HG02588 (cell line): ENCODE results near the gene ADAM29.
"Not testable (repeated sequence)": the region's sequence is repeated elsewhere in the genome, so short reads cannot be mapped to it uniquely, and the experiment has no call there.

ENCODE experiments used
- ATAC-seq: cut with Tn5 transposase; IDR thresholded peaks from one replicate; pipeline ENCODE4 v1.9.1; 2021; ENCODE audit warnings: mild to moderate bottlenecking, moderate library complexity; ENCODE audit not compliant: unreplicated experiment

ADAM29 gene

DNA sequence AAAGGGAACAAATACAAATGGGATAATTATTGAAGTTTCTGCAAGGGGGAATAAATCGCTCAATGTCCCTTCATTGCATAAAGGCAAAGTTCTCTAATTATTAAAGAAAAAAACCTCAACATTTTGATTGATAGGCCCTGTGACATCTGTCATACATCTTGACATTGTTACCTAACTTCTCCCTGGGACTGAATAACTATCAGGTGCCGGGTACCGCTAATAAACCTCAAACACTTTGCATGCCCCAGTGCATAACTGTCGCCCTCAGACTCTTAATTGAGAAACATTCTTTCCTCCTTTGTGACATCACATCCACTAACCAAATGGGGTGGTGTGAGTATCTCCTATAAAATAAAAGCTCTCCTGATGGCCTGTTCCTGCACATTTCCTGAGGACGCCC lies at the start of gene ADAM29:
Gene ADAM29, plus strand, starts transcription at position 301 of the 400 bp plus-strand sequence. CDS start 57,168 bp downstream, outside the sequence.
- no peak for ATAC-seq

- ATAC-seq, result no peak
These were observed 48.8 kb upstream of the ADAM29 start for GRCh38 chr4:174869339-174869738.

GRCh38 chr4:174870311-174870710 lies 47.8 kb upstream of the ADAM29 start:
- no peak for ATAC-seq

DNA sequence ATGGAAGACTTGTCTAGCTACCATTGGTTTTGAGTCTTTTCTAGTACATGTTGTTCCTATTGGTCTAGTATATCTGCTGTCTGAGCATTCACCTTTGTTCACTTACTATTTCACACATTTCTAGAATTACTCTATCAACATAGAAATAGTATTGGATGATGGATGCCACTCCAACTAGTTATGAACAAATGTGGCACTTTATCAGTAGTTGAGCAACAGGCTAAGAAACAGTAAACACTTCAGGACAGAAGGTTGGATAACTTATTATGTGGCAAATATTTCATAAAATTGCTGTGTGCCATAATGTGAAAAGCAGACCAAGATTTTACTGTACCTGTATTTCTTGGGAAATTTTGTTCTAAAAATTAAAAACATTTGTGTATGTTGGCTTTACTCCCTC lies 46.8 kb upstream of the ADAM29 start:
- no peak for ATAC-seq

GRCh38 chr4:174873146-174873545 lies 45.0 kb upstream of the ADAM29 start:
- ATAC-seq, result not testable (repeated sequence)

- no peak for ATAC-seq
These were observed 44.2 kb upstream of the ADAM29 start for GRCh38 chr4:174873931-174874330.

GRCh38 chr4:174874898-174875297 lies 43.3 kb upstream of the ADAM29 start:
- ATAC-seq, result no peak

- ATAC-seq, result no peak
These were observed 38.2 kb upstream of the ADAM29 start for GRCh38 chr4:174880001-174880400.

DNA sequence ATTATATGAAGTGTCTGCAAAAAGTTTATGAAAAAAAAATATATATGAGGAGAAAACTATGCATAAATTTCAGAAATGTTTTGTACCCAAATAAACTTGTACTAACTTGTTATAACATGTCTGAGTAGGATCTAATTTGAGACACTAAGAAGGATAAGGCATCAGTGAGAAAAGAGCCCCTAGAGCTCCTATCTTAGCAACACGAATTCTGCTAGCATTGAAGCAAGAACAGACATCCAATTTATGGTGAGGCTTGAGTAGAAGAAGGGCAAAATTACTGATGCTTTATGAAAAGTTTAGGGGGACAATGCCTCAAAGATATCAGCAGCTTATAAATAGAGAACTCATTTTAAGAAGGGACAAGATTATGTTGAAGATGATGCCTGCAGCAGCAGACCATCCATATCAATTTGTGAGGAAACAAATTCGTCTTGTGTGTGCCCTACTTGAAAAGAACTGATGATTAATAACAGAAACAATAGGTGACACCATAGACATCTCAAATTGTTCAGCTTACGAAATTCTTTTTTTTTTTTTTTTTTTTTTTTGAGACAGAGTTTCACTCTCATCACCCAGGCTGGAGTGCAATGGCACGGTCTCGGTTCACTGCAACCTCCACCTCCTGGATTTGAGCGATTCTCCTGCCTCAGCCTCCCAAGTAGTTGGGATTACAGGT lies 35.7 kb upstream of the ADAM29 start:
- no peak for ATAC-seq

DNA sequence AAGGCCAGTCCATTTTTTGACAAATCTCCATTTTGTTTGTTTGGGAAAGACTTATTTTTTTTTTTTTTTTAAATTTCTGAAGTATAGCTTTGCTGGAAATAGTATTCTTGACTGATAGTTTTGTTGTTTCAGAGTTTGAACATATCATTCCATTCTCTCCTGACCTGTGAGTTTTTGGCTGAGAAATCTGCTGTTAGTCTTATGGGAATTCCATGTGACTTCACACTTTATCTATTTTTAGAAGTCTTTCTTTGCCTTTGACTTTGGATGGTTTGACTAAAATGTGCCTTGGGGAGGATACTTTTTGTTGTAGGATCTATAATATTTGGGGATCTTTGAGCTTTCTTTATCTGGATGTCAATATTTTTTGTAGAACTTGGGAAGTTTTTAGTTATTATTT lies 10.7 kb upstream of the ADAM29 start:
- ATAC-seq, result no peak

- no peak for ATAC-seq
These were observed 7.9 kb upstream of the ADAM29 start for GRCh38 chr4:174910271-174910670.

DNA sequence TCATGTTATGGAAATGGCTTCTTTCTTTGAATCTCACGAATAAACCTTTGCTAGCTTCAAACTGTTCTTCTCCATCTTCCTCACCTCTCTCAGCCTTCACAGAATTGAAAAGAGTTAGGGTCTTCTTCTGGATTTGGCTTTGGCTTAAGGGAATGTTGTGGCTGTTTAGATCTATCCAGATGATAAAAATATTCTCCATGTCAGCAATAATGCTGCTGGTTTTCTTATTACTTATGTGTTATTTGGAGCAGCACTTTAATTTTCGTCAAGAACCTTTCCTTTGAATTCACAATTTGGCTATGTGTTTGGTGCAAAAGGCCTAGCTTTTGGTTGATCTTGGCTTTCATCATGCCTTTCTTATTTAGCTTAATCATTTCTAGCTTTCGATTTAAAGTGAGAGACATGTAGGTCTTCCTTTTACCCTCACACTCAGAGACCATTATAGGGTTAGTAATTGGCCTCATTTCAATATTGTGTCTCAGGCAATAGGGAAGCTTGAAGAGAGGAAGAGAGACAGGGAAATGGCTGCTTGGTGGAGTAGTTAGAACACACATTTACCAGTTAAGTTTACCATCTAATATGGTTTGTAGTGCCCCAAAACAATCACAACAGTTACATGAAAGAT lies 5.1 kb upstream of the ADAM29 start:
- ATAC-seq, result no peak

- no peak for ATAC-seq
These were observed 1.8 kb downstream of the ADAM29 start for GRCh38 chr4:174919886-174920423.

DNA sequence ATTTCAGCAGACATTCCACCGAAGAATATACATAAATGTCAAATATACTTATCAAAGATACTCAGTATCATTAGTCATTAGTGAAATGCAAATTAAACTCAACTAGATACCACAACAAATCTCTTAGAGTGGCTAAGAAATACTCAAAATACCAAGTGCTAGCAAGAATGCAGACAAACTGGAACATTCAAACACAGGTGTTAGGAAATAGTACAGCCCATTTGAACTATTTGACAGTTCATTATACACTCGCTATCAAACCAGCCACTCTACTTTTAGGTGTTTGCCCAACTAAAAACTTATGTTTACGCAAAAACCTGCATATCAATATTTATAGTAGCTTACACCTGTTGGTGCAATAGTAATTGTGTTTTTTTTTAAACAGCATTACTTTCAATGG lies 8.8 kb downstream of the ADAM29 start:
- no peak for ATAC-seq

- no peak for ATAC-seq
These were observed 10.0 kb downstream of the ADAM29 start for GRCh38 chr4:174928174-174928573.

DNA sequence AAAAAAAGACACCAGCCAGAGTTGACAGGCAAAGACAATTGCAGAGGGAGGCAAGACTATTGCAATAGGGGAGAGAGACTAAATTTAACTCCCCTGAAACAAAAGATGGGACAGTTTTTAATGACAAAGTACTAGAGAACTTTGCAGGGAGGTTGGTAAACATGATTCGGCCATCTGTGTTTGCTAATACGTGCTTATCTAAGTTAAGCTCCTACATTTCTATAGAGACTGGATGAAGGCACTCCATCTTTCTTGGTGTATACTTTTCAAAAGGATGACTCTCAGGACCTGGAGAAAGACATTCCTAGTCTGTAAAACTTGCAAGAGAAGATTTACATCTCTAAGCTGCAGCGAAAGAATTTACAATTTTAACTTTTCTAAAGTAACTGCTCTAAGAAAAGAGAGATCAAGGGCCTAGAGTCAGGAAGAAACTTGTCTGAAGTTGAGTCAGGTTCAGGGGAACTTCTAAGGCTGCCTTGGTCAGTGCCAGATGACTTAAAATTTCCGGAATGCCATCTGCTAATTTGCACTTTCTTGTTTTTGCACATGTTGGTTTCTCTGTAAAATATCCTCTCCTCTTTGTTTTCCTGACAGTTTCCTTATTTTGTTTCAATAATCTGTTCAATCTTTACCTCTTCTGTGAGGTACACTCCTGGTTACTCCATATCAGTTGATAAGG lies 10.6 kb downstream of the ADAM29 start:
- ATAC-seq, result no peak

DNA sequence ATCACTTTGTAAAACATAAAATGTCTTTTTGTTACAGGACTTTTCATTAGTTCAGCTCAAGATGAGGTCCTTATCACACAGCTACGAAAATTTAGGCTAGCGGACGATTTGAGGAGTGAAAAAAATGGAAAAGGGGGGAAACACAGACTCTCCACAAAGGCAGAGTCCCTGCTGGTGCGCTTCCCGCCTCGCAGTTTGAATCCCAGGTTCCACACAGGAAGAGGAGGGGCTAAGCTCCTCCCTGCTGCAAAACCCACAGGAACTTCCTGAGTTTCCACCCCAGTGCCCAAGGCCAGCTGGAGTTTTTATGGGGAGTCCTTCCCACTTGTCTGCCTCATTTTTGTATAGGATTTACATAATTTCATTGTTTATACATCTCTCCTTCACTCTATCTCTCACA lies 11.2 kb downstream of the ADAM29 start:
- ATAC-seq, result no peak

DNA sequence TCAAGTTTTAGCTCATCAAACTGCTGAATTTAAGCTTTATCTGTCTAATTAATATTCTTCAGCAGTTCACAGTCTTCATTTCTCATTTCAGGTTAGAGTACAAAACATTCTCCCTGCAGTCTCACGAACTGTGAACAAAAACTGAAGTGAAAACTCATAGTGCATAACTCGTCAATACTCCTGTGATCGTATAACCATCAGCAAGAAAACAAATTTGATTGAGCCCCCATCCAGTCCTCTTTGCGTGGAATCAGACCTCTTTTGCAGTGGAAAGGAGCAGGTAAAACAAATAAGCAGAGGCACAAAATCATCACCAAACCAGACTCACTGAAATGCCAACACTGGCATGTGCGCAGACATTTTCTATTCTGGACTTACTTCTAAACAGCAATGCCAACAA lies 12.7 kb downstream of the ADAM29 start:
- ATAC-seq, result no peak

GRCh38 chr4:174933083-174933482 lies 14.9 kb downstream of the ADAM29 start:
- no peak for ATAC-seq

GRCh38 chr4:174934360-174934759 lies 16.2 kb downstream of the ADAM29 start:
- no peak for ATAC-seq

DNA sequence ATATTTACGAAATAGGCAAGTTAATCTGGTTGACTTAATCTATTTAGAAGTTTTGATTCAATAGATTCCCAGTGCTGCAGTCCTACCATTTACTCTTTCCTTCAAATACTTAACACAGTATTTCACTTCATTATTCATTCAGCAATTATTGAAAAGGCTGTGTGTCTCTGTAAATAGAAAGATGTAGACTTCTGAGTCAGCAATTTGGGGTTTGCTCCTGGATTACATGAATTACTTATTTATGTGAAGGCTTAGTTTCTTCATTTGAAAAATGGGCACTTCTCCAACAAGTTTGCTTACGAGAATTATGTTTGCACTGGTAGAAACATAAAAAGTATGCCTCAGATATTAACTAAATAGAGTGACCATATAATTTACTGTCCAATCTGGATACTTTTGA lies 17.4 kb downstream of the ADAM29 start:
- no peak for ATAC-seq

- no peak for ATAC-seq
These were observed 21.8 kb downstream of the ADAM29 start for GRCh38 chr4:174940002-174940401.
